HG03108 (cell line): Measurements from ENCODE around the gene VENTX.

Experiments
- ATAC-seq: cut with Tn5 transposase; IDR thresholded peaks from one replicate; pipeline ENCODE4 v1.9.1; 2021; ENCODE audit warnings: moderate library complexity; ENCODE audit not compliant: unreplicated experiment

Gene VENTX

GRCh38 chr10:133201948-133202725, 35.5 kb upstream of the VENTX start:
- no peak for ATAC-seq

GRCh38 chr10:133202778-133203651, 34.6 kb upstream of the VENTX start:
- ATAC-seq: no peak

GRCh38 chr10:133203652-133204195, 33.9 kb upstream of the VENTX start:
- ATAC-seq: no peak

GRCh38 chr10:133204226-133205015, 33.2 kb upstream of the VENTX start:
- no peak for ATAC-seq

GRCh38 chr10:133205146-133205545, 32.5 kb upstream of the VENTX start:
- ATAC-seq: no peak

GRCh38 chr10:133206356-133207040, 31.2 kb upstream of the VENTX start:
- no peak for ATAC-seq

- ATAC-seq: no peak
These were observed 30.5 kb upstream of the VENTX start for GRCh38 chr10:133207041-133207600.

GRCh38 chr10:133207627-133208026, 30.0 kb upstream of the VENTX start:
- no peak for ATAC-seq

GRCh38 chr10:133208466-133208865, 29.2 kb upstream of the VENTX start:
- no peak for ATAC-seq

GRCh38 chr10:133209117-133209516, 28.5 kb upstream of the VENTX start:
- ATAC-seq: no peak

- no peak for ATAC-seq
These were observed 28.0 kb upstream of the VENTX start for GRCh38 chr10:133209641-133210040.

- no peak for ATAC-seq
These were observed 27.1 kb upstream of the VENTX start for GRCh38 chr10:133210398-133211140.

GRCh38 chr10:133211141-133211830, 26.4 kb upstream of the VENTX start:
- ATAC-seq: no peak

- no peak for ATAC-seq
These were observed 25.4 kb upstream of the VENTX start for GRCh38 chr10:133211959-133212852.

GRCh38 chr10:133212853-133213494, 24.7 kb upstream of the VENTX start:
- ATAC-seq: no peak

- ATAC-seq: no peak
These were observed 23.8 kb upstream of the VENTX start for GRCh38 chr10:133213641-133214467.
